PC-3 (cell line): ENCODE measurements around the gene EXOC6B.

Source experiments
- CTCF ChIP-seq: fragments of 300-600 bp; sonication (generic); conservative IDR thresholded peaks from 2 replicates; pipeline ENCODE4 v1.5.1; 2017; ENCODE audit warnings: antibody characterized with exemption, low read depth, mild to moderate bottlenecking, low read length
- EZH2 ChIP-seq: fragments of 300-600 bp; sonication (generic); IDR thresholded peaks from one replicate; pipeline ENCODE4 v1.6.1; 2017; ENCODE audit warnings: antibody characterized with exemption, mild to moderate bottlenecking, low read length; ENCODE audit not compliant: unreplicated experiment
- EZH2phosphoT487 ChIP-seq: fragments of 300-600 bp; sonication (generic); IDR thresholded peaks from 2 replicates; pipeline ENCODE4 v1.6.1; 2018; ENCODE audit warnings: mild to moderate bottlenecking, antibody characterized with exemption, low read length, borderline replicate concordance

- TF ChIP-seq EZH2phosphoT487 (no peak), CTCF (no peak), EZH2 (no peak)
These were observed 22.7 kb downstream of the EXOC6B start for GRCh38 chr2:72803151-72803550.
